ENCODE data around the gene PIAS1. TPM values are rescaled to one million over a fixed set of nuclear protein-coding genes. Genes with fewer than 3 reads are reported as not detected.

PIAS1 gene
- total RNA-seq, 4 donors from 2014 or later: 61.8 to 106 (median 86.3) TPM

GRCh38 chr15:68015244-68015643 is 38.9 kb upstream of the PIAS1 start:
- Histone ChIP-seq H3K4me3 (no peak overlapping the region), H3K27ac (no peak overlapping the region), H3K9me3 (no peaks in the 10 kb centered on the region), H3K27me3 (no peaks in the 10 kb centered on the region), H3K4me1 (no peaks in the 10 kb centered on the region), H3K36me3 (no peaks in the 10 kb centered on the region)
- 85 to 92% methylated on average over 3 of the region's 3 CpGs for WGBS, 2 donors
- DNase-seq (ENCODE audit: low spot score in 2 of 2): no peak
- no peak for TF ChIP-seq EP300 (IDR thresholded peaks at IDR 0.05)
- TF ChIP-seq, protein P1, sequence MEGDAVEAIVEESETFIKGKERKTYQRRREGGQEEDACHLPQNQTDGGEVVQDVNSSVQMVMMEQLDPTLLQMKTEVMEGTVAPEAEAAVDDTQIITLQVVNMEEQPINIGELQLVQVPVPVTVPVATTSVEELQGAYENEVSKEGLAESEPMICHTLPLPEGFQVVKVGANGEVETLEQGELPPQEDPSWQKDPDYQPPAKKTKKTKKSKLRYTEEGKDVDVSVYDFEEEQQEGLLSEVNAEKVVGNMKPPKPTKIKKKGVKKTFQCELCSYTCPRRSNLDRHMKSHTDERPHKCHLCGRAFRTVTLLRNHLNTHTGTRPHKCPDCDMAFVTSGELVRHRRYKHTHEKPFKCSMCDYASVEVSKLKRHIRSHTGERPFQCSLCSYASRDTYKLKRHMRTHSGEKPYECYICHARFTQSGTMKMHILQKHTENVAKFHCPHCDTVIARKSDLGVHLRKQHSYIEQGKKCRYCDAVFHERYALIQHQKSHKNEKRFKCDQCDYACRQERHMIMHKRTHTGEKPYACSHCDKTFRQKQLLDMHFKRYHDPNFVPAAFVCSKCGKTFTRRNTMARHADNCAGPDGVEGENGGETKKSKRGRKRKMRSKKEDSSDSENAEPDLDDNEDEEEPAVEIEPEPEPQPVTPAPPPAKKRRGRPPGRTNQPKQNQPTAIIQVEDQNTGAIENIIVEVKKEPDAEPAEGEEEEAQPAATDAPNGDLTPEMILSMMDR (IDR thresholded peaks at IDR 0.05): no peak
- no peak for TF ChIP-seq POLR2A (IDR thresholded peaks at IDR 0.05)

DNA sequence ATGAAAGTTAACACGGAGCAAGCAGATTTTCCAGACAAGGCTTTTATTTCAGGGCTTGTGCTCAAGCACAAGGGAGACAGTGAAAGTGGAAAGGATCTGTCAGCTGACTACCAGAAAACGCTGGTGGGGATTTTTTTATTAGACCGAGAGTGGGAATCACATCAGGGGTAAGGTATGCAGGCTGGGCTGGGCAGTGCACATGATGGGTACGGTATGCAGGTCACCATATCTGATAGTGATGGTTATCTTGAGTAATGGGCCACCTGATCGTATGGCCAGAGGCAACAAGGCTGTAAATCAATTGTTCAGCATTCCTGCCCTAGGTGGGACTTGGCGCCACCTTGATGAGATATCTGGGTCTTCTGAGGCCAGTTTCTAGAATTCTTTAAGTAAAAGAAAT is 36.9 kb upstream of the PIAS1 start:
- H3K27ac ChIP-seq: no peak overlapping the region
- no peak overlapping the region for H3K4me3 ChIP-seq
- no peaks in the 10 kb centered on the region for H3K27me3 ChIP-seq
- no peaks in the 10 kb centered on the region for H3K9me3 ChIP-seq
- H3K4me1 ChIP-seq: no peaks in the 10 kb centered on the region
- H3K36me3 ChIP-seq: no peaks in the 10 kb centered on the region
- TF ChIP-seq EP300 (IDR thresholded peaks at IDR 0.05) (no peak), POLR2A (IDR thresholded peaks at IDR 0.05) (no peak)
- TF ChIP-seq, protein P1 (IDR thresholded peaks at IDR 0.05): no peak
- no peak for DNase-seq (ENCODE audit: low spot score in 2 of 2)
- 79 to 82% methylated on average over 6 of the region's 6 CpGs for WGBS, 2 donors

DNA sequence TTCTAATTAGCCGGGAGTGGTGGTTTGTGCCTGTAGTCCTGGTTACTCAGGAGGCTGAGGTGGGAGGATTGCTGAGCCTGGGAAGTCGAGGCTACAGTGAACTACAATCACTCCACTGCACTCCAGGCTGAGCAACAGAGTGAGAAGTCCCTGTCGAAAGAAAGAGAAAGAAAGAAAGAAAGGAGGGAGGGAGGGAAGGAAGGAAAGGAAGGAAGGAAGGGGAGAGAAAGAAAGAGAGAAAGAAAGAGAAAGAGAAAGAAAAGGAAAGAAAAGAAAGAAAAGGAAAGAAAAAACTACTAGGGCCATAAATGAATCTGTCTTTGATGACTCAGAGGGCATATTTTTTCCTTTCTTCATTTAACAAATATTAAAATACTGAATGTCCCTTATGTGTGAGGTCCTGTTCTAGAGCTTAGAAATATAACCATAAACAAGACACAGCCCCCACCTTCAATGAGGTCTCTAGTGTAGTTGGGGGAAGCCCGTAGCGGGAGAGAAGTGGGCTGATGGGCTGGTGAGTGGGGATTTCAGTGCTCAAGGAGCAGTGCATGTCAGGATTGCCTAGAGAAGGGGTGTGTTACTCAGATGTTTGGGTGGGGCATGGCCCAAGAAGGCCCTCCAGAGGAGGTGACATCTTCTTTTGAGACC is 35.2 kb upstream of the PIAS1 start:
- H3K27ac ChIP-seq: no peak overlapping the region
- H3K36me3 ChIP-seq: no peaks in the 10 kb centered on the region
- DNase-seq (ENCODE audit: low spot score in 2 of 2): no peak
- no peak overlapping the region for H3K4me3 ChIP-seq
- no peaks in the 10 kb centered on the region for H3K27me3 ChIP-seq
- H3K9me3 ChIP-seq: no peaks in the 10 kb centered on the region
- WGBS, 2 donors: 74 to 76% methylated on average over 5 of the region's 5 CpGs
- no peak for TF ChIP-seq EP300 (IDR thresholded peaks at IDR 0.05)
- TF ChIP-seq, protein P1 (IDR thresholded peaks at IDR 0.05): no peak
- TF ChIP-seq POLR2A (IDR thresholded peaks at IDR 0.05): no peak
- no peaks in the 10 kb centered on the region for H3K4me1 ChIP-seq

DNA sequence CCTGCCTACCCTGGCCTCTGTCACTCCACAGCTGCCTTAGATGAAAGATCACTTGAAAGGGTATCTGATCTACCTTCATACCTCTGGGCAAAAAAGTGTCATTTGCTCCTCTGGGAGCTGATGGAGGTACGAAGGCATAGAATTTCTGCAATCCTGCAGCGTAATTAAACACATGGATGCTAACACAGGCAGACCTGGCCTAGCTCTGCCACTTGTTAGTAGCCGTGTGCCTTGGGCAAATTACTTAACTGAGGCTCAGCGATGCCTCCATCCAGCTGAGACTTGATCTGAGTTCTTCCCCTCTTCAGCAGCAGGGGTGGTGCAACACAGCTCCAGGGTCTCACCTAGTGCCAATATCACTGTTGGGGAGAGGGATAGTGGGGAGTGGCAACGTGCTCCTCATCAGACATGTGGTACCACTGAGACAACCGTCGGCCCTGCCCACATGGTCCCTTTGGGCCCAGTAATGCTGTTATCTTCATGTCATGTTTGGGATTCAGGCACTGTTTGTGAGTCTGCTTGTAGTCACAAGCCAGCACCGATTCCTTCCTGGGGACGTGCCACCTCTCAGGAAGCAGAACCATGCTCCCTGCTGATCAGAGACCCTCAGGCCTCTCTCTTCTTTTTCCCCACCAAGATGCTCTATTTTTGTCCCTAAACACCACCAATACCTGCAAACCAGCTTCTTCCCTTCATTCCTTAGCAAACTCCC is 34.1 kb upstream of the PIAS1 start:
- no peak for DNase-seq (ENCODE audit: low spot score in 2 of 2)
- WGBS, 2 donors: 88 to 92% methylated on average over 8 to 9 of the region's 9 CpGs
- Histone ChIP-seq H3K9me3 (no peaks in the 10 kb centered on the region), H3K27ac (no peak overlapping the region), H3K27me3 (no peaks in the 10 kb centered on the region), H3K4me1 (no peaks in the 10 kb centered on the region), H3K4me3 (no peak overlapping the region), H3K36me3 (no peaks in the 10 kb centered on the region)
- TF ChIP-seq POLR2A (IDR thresholded peaks at IDR 0.05): no peak

DNA sequence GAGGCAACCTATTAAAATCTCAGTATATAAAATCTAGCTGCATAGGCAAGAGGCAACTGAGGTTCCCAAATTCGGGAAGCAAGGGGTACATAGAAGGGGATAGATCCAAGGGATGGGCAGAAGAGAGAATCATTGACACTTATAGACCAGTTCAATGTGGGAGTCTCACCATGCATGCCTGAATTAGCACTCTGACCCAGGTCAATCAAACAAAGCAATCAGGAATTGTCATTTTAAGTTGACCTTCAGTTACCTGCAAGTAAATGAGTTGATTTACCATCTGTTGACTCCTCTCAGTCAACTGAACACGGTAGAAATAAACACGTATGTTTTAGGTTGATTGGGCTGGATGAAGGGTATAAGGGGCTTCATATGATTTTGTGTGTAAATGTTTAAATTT is 33.4 kb upstream of the PIAS1 start:
- H3K9me3 ChIP-seq: no peaks in the 10 kb centered on the region
- DNase-seq (ENCODE audit: low spot score in 2 of 2): no peak
- H3K27me3 ChIP-seq: no peaks in the 10 kb centered on the region
- H3K36me3 ChIP-seq: no peaks in the 10 kb centered on the region
- H3K27ac ChIP-seq: no peak overlapping the region
- TF ChIP-seq, protein P1 (IDR thresholded peaks at IDR 0.05): no peak
- TF ChIP-seq EP300 (IDR thresholded peaks at IDR 0.05) (no peak), POLR2A (IDR thresholded peaks at IDR 0.05) (no peak)
- 72 to 91% methylated on average over 3 of the region's 3 CpGs for whole genome bisulfite sequencing, 2 donors
- H3K4me3 ChIP-seq: no peak overlapping the region
- no peaks in the 10 kb centered on the region for H3K4me1 ChIP-seq

All from tibial nerve (tissue), 4 donors.